ENCODE data around the gene AS3MT. TPM values are rescaled to one million over a fixed set of nuclear protein-coding genes. Genes with fewer than 3 reads are reported as not detected.
"Not testable (repeated sequence)": the region's sequence is repeated elsewhere in the genome, so short reads cannot be mapped to it uniquely, and the experiment has no call there.

AS3MT gene
- polyA plus RNA-seq, 1 experiment = 3.0 TPM

- CTCF ChIA-PET = interaction anchor here (1.0 to 1.8 kb wide), 6 partner anchors 26 to 324 kb away, joined by 3 to 6 read pairs (median 4); no protein-coding TSS in a partner anchor
- DNase-seq (ENCODE audit: low read depth) = no peak
- POLR2A ChIA-PET = no interaction called here
- no peaks in the 10 kb centered on the region for H3K36me3 ChIP-seq (ENCODE audit: control insufficient read depth, insufficient read depth, low read length)
- peak overlapping the region; percentile 97 for H3K4me3 ChIP-seq (ENCODE audit: low read depth, low read length)
- H3K27me3 ChIP-seq (ENCODE audit: control insufficient read depth, insufficient read depth, low read length) = no peaks in the 10 kb centered on the region
- TF ChIP-seq, protein P1, sequence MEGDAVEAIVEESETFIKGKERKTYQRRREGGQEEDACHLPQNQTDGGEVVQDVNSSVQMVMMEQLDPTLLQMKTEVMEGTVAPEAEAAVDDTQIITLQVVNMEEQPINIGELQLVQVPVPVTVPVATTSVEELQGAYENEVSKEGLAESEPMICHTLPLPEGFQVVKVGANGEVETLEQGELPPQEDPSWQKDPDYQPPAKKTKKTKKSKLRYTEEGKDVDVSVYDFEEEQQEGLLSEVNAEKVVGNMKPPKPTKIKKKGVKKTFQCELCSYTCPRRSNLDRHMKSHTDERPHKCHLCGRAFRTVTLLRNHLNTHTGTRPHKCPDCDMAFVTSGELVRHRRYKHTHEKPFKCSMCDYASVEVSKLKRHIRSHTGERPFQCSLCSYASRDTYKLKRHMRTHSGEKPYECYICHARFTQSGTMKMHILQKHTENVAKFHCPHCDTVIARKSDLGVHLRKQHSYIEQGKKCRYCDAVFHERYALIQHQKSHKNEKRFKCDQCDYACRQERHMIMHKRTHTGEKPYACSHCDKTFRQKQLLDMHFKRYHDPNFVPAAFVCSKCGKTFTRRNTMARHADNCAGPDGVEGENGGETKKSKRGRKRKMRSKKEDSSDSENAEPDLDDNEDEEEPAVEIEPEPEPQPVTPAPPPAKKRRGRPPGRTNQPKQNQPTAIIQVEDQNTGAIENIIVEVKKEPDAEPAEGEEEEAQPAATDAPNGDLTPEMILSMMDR (IDR thresholded peaks at IDR 0.05; ENCODE audit: insufficient read depth, low read depth, low read length) = no peak
Observed at GRCh38 chr10:102919992-102920739, 50.9 kb downstream of the AS3MT start.

GRCh38 chr10:102923601-102924000 is 54.3 kb downstream of the AS3MT start:
- Histone ChIP-seq H3K27me3 (ENCODE audit: control insufficient read depth, insufficient read depth, low read length) (no peaks in the 10 kb centered on the region), H3K36me3 (ENCODE audit: control insufficient read depth, insufficient read depth, low read length) (no peaks in the 10 kb centered on the region), H3K4me3 (ENCODE audit: low read depth, low read length) (no peak overlapping the region)
- POLR2A ChIA-PET = no interaction called here
- no peak for DNase-seq (ENCODE audit: low read depth)
- TF ChIP-seq, protein P1 (IDR thresholded peaks at IDR 0.05; ENCODE audit: insufficient read depth, low read depth, low read length) = no peak
- CTCF ChIA-PET = interaction anchor here (0.6 to 1.3 kb wide), 2 partner anchors 14 to 26 kb away, joined by 3 read pairs; no protein-coding TSS in a partner anchor

- POLR2A ChIA-PET = no interaction called here
- no peak for DNase-seq (ENCODE audit: low read depth)
- Histone ChIP-seq H3K27me3 (ENCODE audit: control insufficient read depth, insufficient read depth, low read length) (no peaks in the 10 kb centered on the region), H3K36me3 (ENCODE audit: control insufficient read depth, insufficient read depth, low read length) (no peaks in the 10 kb centered on the region), H3K4me3 (ENCODE audit: low read depth, low read length) (no peak overlapping the region)
- TF ChIP-seq, protein P1 (IDR thresholded peaks at IDR 0.05; ENCODE audit: insufficient read depth, low read depth, low read length) = no peak
- CTCF ChIA-PET = interaction anchor here (0.5 to 1.1 kb wide), 3 partner anchors 9 to 509 kb away, joined by 3 to 4 read pairs (median 3); partner anchors contain the start of gene CNNM2
Observed at GRCh38 chr10:102926842-102927241, 57.6 kb downstream of the AS3MT start.

DNA sequence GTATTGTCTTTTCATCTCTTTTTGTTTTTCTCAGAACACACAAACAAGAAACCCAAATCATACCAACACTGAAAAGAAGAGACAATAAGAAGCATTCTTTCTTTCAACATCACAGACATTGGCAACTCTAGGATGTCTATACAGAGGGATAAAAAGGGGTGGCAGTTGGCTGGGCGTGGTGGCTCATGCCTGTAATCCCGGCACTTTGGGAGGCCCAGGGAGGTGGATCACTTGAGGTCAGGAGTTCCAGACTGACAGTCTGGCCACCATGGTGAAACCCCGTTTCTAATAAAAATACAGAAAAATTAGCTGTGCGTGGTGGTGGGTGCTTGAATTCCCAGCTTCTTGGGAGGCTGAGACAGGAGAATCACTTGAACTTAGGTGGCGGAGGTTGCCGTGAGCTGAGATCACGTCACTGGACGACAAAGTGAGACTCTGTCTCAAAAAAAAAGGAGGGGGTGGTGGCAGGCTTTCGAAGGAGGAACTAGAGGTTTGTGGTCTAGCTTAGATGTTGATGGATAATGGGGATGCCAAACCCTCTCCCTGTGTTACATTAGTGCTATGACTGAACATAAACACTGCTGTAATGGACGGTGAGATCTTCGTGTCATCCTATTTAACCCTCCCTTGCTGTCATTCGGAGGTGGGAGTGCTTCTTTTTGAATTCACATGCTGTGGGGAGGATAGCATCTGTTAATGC is 58.2 kb downstream of the AS3MT start:
- Histone ChIP-seq H3K36me3 (ENCODE audit: control insufficient read depth, insufficient read depth, low read length) (no peaks in the 10 kb centered on the region), H3K4me3 (ENCODE audit: low read depth, low read length) (no peak overlapping the region), H3K27me3 (ENCODE audit: control insufficient read depth, insufficient read depth, low read length) (no peaks in the 10 kb centered on the region)
- ChIA-PET POLR2A (no interaction called here), CTCF (no interaction called here)
- TF ChIP-seq, protein P1 (IDR thresholded peaks at IDR 0.05; ENCODE audit: insufficient read depth, low read depth, low read length) = no peak
- DNase-seq (ENCODE audit: low read depth) = no peak

DNA sequence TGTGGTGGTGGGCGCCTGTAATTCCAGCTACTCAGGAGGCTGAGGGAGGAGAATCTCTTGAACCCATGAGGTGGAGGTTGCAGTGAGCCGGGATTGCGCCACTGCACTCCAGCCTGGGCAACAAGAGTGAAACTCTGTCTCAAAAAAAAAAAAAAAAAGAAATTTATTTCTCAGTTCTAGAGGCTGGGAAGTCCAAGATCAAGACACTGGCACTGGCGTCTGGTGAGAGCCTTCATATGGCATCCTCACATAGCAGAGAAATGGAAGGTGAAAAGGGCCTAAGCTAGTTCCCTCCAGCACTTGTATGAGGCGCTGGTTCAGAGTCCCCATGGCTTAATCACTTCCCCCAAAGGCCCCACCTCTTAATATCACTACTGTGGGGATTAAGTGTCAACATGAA is 59.2 kb downstream of the AS3MT start:
- CTCF ChIA-PET = not testable (repeated sequence)

More for the DNA sequence above, 59.2 kb downstream of the AS3MT start:
- H3K4me3 ChIP-seq (ENCODE audit: low read depth, low read length); POLR2A ChIA-PET; H3K36me3 ChIP-seq (ENCODE audit: control insufficient read depth, insufficient read depth, low read length); H3K27me3 ChIP-seq (ENCODE audit: control insufficient read depth, insufficient read depth, low read length); DNase-seq (ENCODE audit: low read depth): not testable (repeated sequence)
